AG04450 (cell line): ENCODE measurements around the gene TSFM. TPM values are rescaled to one million over a fixed set of nuclear protein-coding genes. Genes with fewer than 3 reads are reported as not detected.

Experiments used
- CTCF ChIA-PET: fragments of 300-600, 350-600 bp; formaldehyde crosslinking; extraction: SDS; loops from one replicate; lab custom pipeline; 2022; ENCODE audit warnings: antibody characterized with exemption, inconsistent platforms; lab: Charles Lee
- POLR2A ChIA-PET: fragments of 350-600 bp; formaldehyde crosslinking; extraction: SDS; loops from one replicate; lab custom pipeline; 2021; ENCODE audit warnings: antibody characterized with exemption, inconsistent platforms; lab: Yijun Ruan, JAX
- DNase-seq: peaks from one replicate; pipeline ENCODE4 v3.0.0-alpha.2; 2011; ENCODE audit warnings: low read depth, low spot score
- H3K27ac ChIP-seq: one replicate; pipeline ENCODE4 v1.5.1; 2012; ENCODE audit warnings: low read depth, low read length, control low read depth
- H3K27me3 ChIP-seq: one replicate; pipeline ENCODE4 v1.6.0; 2012; ENCODE audit warnings: low read length; ENCODE audit not compliant: control insufficient read depth, insufficient read depth
- H3K4me3 ChIP-seq: 2 replicates; pipeline ENCODE4 v1.5.1; 2011; ENCODE audit warnings: mild to moderate bottlenecking, low read depth, low read length, control low read depth
- H3K9me3 ChIP-seq: 2 replicates; pipeline ENCODE4 v1.5.1; 2012; ENCODE audit warnings: low read length; ENCODE audit not compliant: control insufficient read depth, insufficient read depth
- CTCF ChIP-seq: IDR thresholded peaks from 2 replicates; pipeline ENCODE4 v1.5.1; 2011; ENCODE audit warnings: low read depth, low read length, control low read depth, inconsistent platforms
- polyA plus RNA-seq: library from polyadenylated mRNA; depleted of rRNA; stranded (reverse); fragments of >200 nt; gene quantifications from 2 replicates; pipeline ENCODE4 v1.2.3, GENCODE V29; 2011

TSFM gene
- polyA plus RNA-seq, 1 experiment: 22.3 TPM

GRCh38 chr12:57823131-57823907 lies 40.7 kb downstream of the TSFM start:
- Histone ChIP-seq H3K4me3 (no peak overlapping the region), H3K27me3 (no peaks in the 10 kb centered on the region), H3K9me3 (no peaks in the 10 kb centered on the region), H3K27ac (no peak overlapping the region)
- ChIA-PET POLR2A (no interaction called here), CTCF (interaction anchor here (0.8 to 7.8 kb wide), 3 partner anchors 40 to 83 kb away, joined by 3 to 63 read pairs (median 4); partner anchors contain the start of gene TSFM)
- no peak for DNase-seq
- TF ChIP-seq CTCF: no peak

- Histone ChIP-seq H3K4me3 (no peak overlapping the region), H3K27me3 (no peaks in the 10 kb centered on the region), H3K27ac (no peak overlapping the region), H3K9me3 (no peaks in the 10 kb centered on the region)
- DNase-seq: no peak
- ChIA-PET POLR2A (interaction anchor here (0.6 kb wide), 1 partner anchor 31 kb away, joined by 4 read pairs; no protein-coding TSS in a partner anchor), CTCF (interaction anchor here (0.6 to 7.8 kb wide), 4 partner anchors 12 to 81 kb away, joined by 3 to 63 read pairs (median 4); partner anchors contain the start of gene TSFM)
- no peak for TF ChIP-seq CTCF
Measured at GRCh38 chr12:57823908-57824640, 41.5 kb downstream of the TSFM start.

- Histone ChIP-seq H3K4me3 (no peak overlapping the region), H3K9me3 (no peaks in the 10 kb centered on the region), H3K27me3 (no peaks in the 10 kb centered on the region), H3K27ac (no peak overlapping the region)
- ChIA-PET POLR2A (interaction anchor here (0.9 kb wide), 1 partner anchor 9 kb away, joined by 3 read pairs; no protein-coding TSS in a partner anchor), CTCF (interaction anchor here (1.2 to 7.8 kb wide), 3 partner anchors 10 to 80 kb away, joined by 5 to 63 read pairs (median 5); no protein-coding TSS in a partner anchor)
- no peak for DNase-seq
- TF ChIP-seq CTCF: no peak
Measured at GRCh38 chr12:57825451-57825850, 42.9 kb downstream of the TSFM start.

- no peaks in the 10 kb centered on the region for H3K27me3 ChIP-seq
- no peak for DNase-seq
- H3K4me3 ChIP-seq: no peak overlapping the region
- ChIA-PET CTCF (interaction anchor here (1.2 to 7.8 kb wide), 3 partner anchors 23 to 79 kb away, joined by 4 to 63 read pairs (median 5); partner anchors contain the start of gene TSFM), POLR2A (no interaction called here)
- H3K27ac ChIP-seq: no peak overlapping the region
- TF ChIP-seq CTCF: no peak
- H3K9me3 ChIP-seq: no peaks in the 10 kb centered on the region
Measured at GRCh38 chr12:57826400-57826799, 43.8 kb downstream of the TSFM start.
